D721Med (cell line): ENCODE results near the gene THSD7B.

Experiments
- DNase-seq: peaks from one replicate; pipeline ENCODE4 v3.0.0; 2011; ENCODE audit warnings: low spot score; ENCODE audit not compliant: insufficient read length
- FAIRE-seq: peaks from 2 replicates; lab custom pipeline; 2011; peaks lifted over from hg19 to GRCh38; lab: Jason Lieb, UNC
- CTCF ChIP-seq: IDR thresholded peaks from 2 replicates; pipeline ENCODE4 v1.5.1; 2012; ENCODE audit warnings: mild to moderate bottlenecking, control low read depth; ENCODE audit not compliant: insufficient read depth; ENCODE audit errors: missing control alignments

Gene THSD7B

DNA sequence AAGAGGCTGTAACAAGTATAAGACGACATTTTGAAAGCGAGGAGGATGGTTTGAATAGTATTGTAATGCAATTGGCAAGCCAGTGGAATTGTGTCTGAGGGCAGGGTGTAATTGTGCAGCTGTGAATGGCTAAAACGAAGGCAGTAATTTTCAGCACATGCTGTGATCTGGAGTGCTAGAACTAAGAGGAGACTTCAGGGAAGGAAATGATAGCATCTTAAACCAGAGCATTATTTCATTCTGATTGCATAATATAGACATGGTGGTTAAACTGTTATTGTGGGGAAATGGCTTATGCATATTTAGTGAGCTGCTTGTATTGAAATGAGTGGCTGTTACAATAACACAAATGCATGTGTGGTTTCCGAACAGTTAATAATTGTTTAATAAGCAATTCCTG, 36.3 kb downstream of the THSD7B start:
- FAIRE-seq, result no peak
- DNase-seq, result no peak
- TF ChIP-seq CTCF, result no peak

DNA sequence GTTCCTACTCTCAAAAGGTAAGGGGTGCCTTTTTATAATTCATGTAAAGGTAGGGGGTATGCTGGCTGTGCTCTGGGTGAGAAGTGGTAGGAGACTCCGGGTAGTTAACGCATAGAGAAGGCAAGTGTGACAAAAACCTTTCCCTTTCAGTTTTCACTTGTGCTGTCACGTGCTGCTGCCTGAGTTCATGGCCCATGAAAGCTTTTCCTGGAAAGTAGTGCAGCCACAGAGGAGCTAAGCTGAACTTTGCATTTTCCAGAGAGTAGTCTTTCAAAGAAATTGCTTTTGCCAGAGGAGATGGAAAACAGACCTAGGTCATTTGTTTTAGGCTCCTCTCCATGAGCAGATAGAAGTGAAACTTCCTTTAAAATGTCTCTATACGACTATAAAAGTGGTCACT, 44.7 kb downstream of the THSD7B start:
- TF ChIP-seq CTCF, result no peak
- DNase-seq (no peak), FAIRE-seq (no peak)

GRCh38 chr2:136818839-136819238, 53.5 kb downstream of the THSD7B start:
- DNase-seq (no peak), FAIRE-seq (no peak)
- TF ChIP-seq CTCF, result no peak

- no peak for DNase-seq
- peak; percentile 75 for FAIRE-seq
- TF ChIP-seq CTCF, result no peak
These were observed 57.9 kb downstream of the THSD7B start for GRCh38 chr2:136823291-136823690.

GRCh38 chr2:136828162-136828561, 62.8 kb downstream of the THSD7B start:
- TF ChIP-seq CTCF, result no peak
- DNase-seq (no peak), FAIRE-seq (no peak)

GRCh38 chr2:136828774-136829173, 63.4 kb downstream of the THSD7B start:
- no peak for DNase-seq
- FAIRE-seq, result peak; percentile 6
- no peak for TF ChIP-seq CTCF

- FAIRE-seq (no peak), DNase-seq (no peak)
- no peak for TF ChIP-seq CTCF
These were observed 79.2 kb downstream of the THSD7B start for GRCh38 chr2:136844546-136844945.
